MCF 10A (cell line): ENCODE data around the gene BPNT1. TPM values are rescaled to one million over a fixed set of nuclear protein-coding genes. Genes with fewer than 3 reads are reported as not detected.

ENCODE experiments used
- BruUV-seq: library from RNA; stranded (reverse); fragments of 400-500 nt; replicated peaks from 2 replicates; lab custom pipeline; 2021; lab: Mats Ljungman, UMichigan
- CTCF ChIA-PET: fragments of 300-600 bp; sonication (Branson Sonifier 250); formaldehyde crosslinking; extraction: SDS; loops from one replicate; lab custom pipeline; 2021; ENCODE audit warnings: antibody characterized with exemption, inconsistent platforms; lab: Yijun Ruan, JAX
- POLR2A ChIA-PET: fragments of 300-600, 350-650 bp; sonication (Branson Sonifier 250); formaldehyde crosslinking; extraction: SDS; loops from one replicate; lab custom pipeline; 2020; ENCODE audit warnings: antibody characterized with exemption, inconsistent platforms; lab: Yijun Ruan, JAX
- DNase-seq: peaks from one replicate; pipeline ENCODE4 v3.0.0-alpha.2; 2018; ENCODE audit not compliant: unreplicated experiment
- H3K27ac Mint-ChIP-seq: one replicate; pipeline ENCODE4 v1.8.0; 2022; ENCODE audit warnings: mild to moderate bottlenecking, low read depth, mixed read lengths; ENCODE audit not compliant: unreplicated experiment
- H3K27me3 Mint-ChIP-seq: one replicate; pipeline ENCODE4 v1.8.0; 2022; ENCODE audit warnings: mixed read lengths; ENCODE audit not compliant: insufficient read depth, unreplicated experiment
- H3K36me3 Mint-ChIP-seq: one replicate; pipeline ENCODE4 v1.8.0; 2022; ENCODE audit warnings: mild to moderate bottlenecking, moderate library complexity, mixed read lengths; ENCODE audit not compliant: insufficient read depth, unreplicated experiment
- H3K4me1 Mint-ChIP-seq: one replicate; pipeline ENCODE4 v1.8.0; 2022; ENCODE audit warnings: mixed read lengths; ENCODE audit not compliant: insufficient read depth, unreplicated experiment
- H3K4me3 Mint-ChIP-seq: one replicate; pipeline ENCODE4 v1.8.0; 2022; ENCODE audit warnings: mild to moderate bottlenecking, moderate library complexity, mixed read lengths; ENCODE audit not compliant: unreplicated experiment
- H3K9me3 Mint-ChIP-seq: one replicate; pipeline ENCODE4 v1.8.0; 2022; ENCODE audit warnings: mixed read lengths; ENCODE audit not compliant: unreplicated experiment
- CTCF ChIP-seq: fragments of 200-600 bp; IDR thresholded peaks from one replicate; pipeline ENCODE4 v1.8.0; 2022; ENCODE audit warnings: antibody characterized with exemption, mild to moderate bottlenecking; ENCODE audit not compliant: unreplicated experiment
- intact Hi-C: fragments of 100-400 bp; cut with micrococcal nuclease; formaldehyde crosslinking; loops from 2 replicates; pipeline ENCODE4 v1.14.1; 2022
- total RNA-seq: library from RNA; stranded (reverse); gene quantifications from 2 replicates; pipeline ENCODE4 v1.2.3, GENCODE V29; 2022

BPNT1 gene
- total RNA-seq, 1 experiment from 2014 or later: 39.2 TPM

- ChIA-PET POLR2A (interaction anchor here (1.2 to 1.5 kb wide), 2 partner anchors 12 to 33 kb away, joined by 4 to 5 read pairs; partner anchors contain the start of gene BPNT1), CTCF (interaction anchor here (0.5 to 3.8 kb wide), 6 partner anchors 10 to 130 kb away, joined by 3 to 16 read pairs (median 3); partner anchors contain the start of gene IARS2)
- H3K4me1 Mint-ChIP-seq: peaks cover 10% of the 10 kb centered on the region
Observed at GRCh38 chr1:220123066-220123465, 33.5 kb upstream of the BPNT1 start.

GRCh38 chr1:220121791-220122530, 32.4 kb upstream of the BPNT1 start:
- TF ChIP-seq CTCF: no peak
- Mint-ChIP-seq H3K4me3 (no peak overlapping the region), H3K27me3 (no peaks in the 10 kb centered on the region), H3K36me3 (peaks cover 74% of the 10 kb centered on the region), H3K27ac (no peak overlapping the region), H3K4me1 (peaks cover 10% of the 10 kb centered on the region), H3K9me3 (no peaks in the 10 kb centered on the region)
- no peak for DNase-seq
- POLR2A ChIA-PET: interaction anchor here (1.0 to 1.4 kb wide), 2 partner anchors 18 to 97 kb away, joined by 3 to 4 read pairs; no protein-coding TSS in a partner anchor
- no TSS peak for BruUV-seq
- intact Hi-C loops: loop anchor here (10.0 kb wide), 1 partner anchor 287 kb away; no protein-coding TSS in a partner anchor
- CTCF ChIA-PET: interaction anchor here (0.5 to 1.5 kb wide), 7 partner anchors 9 to 137 kb away, joined by 3 to 5 read pairs (median 3); no protein-coding TSS in a partner anchor

More at GRCh38 chr1:220123066-220123465, 33.5 kb upstream of the BPNT1 start:
- DNase-seq: no peak
- intact Hi-C loops: loop anchor here (10.0 kb wide), 1 partner anchor 288 kb away; no protein-coding TSS in a partner anchor
- Mint-ChIP-seq H3K27ac (no peak overlapping the region), H3K9me3 (no peaks in the 10 kb centered on the region), H3K27me3 (no peaks in the 10 kb centered on the region), H3K36me3 (peaks cover 74% of the 10 kb centered on the region), H3K4me3 (no peak overlapping the region)
- BruUV-seq: no TSS peak
- TF ChIP-seq CTCF: no peak

GRCh38 chr1:220119043-220119512, 29.5 kb upstream of the BPNT1 start:
- ChIA-PET CTCF (interaction anchor here (1.1 to 1.9 kb wide), 2 partner anchors 8 to 14 kb away, joined by 3 to 6 read pairs; no protein-coding TSS in a partner anchor), POLR2A (interaction anchor here (1.3 to 1.7 kb wide), 2 partner anchors 14 to 20 kb away, joined by 3 to 6 read pairs; no protein-coding TSS in a partner anchor)
- DNase-seq: no peak
- Mint-ChIP-seq H3K4me1 (peaks cover 1% of the 10 kb centered on the region), H3K27ac (no peak overlapping the region), H3K36me3 (peaks cover 81% of the 10 kb centered on the region), H3K4me3 (no peak overlapping the region), H3K27me3 (no peaks in the 10 kb centered on the region), H3K9me3 (no peaks in the 10 kb centered on the region)
- intact Hi-C loops: loop anchor here (5.0 kb wide), 1 partner anchor 127 kb away; no protein-coding TSS in a partner anchor
- no TSS peak for BruUV-seq
- no peak for TF ChIP-seq CTCF
